ENCODE data around the gene DLEC1. TPM values are rescaled to one million over a fixed set of nuclear protein-coding genes. Genes with fewer than 3 reads are reported as not detected.

Gene DLEC1
- total RNA-seq, 1 experiment from 2014 or later, result not detected

- no peak for TF ChIP-seq REST (IDR thresholded peaks at IDR 0.05; ENCODE audit: insufficient read depth in 1 of 2, low read depth in 2 of 2, low read length in 1 of 2)
- TF ChIP-seq POLR2AphosphoS5 (IDR thresholded peaks at IDR 0.05; ENCODE audit: low read depth, low read length), result no peak
- intact Hi-C loops (cut with micrococcal nuclease; ENCODE audit: unreplicated experiment) (no loop called here), in situ Hi-C loops (cut with HindIII; ENCODE audit: low pct_unique_long_range_greater_than_20kb, low sequenced_read_pairs) (no loop called here)
- DNase-seq (ENCODE audit: low read depth, low spot score), result no peak
- Histone ChIP-seq H3K9me3 (ENCODE audit: control insufficient read depth, insufficient read depth, low read depth, low read length) (no peaks in the 10 kb centered on the region), H3K4me3 (ENCODE audit: low read depth in 2 of 2, low read length in 2 of 2) (no peak overlapping the region), H3K4me1 (ENCODE audit: control insufficient read depth, insufficient read depth, low read length) (no peaks in the 10 kb centered on the region), H3K27me3 (ENCODE audit: control insufficient read depth, insufficient read depth, low read length) (no peaks in the 10 kb centered on the region), H3K27ac (ENCODE audit: low read length) (no peak overlapping the region), H3K36me3 (ENCODE audit: control insufficient read depth, insufficient read depth, low read length) (no peaks in the 10 kb centered on the region)
- no TSS peak for BruUV-seq (replicated peaks)
- ChIA-PET CTCF (no interaction called here), POLR2A (no interaction called here)
- no peak for ATAC-seq
Measured at GRCh38 chr3:38038447-38038911, 529 bp upstream of the DLEC1 start.

DNA sequence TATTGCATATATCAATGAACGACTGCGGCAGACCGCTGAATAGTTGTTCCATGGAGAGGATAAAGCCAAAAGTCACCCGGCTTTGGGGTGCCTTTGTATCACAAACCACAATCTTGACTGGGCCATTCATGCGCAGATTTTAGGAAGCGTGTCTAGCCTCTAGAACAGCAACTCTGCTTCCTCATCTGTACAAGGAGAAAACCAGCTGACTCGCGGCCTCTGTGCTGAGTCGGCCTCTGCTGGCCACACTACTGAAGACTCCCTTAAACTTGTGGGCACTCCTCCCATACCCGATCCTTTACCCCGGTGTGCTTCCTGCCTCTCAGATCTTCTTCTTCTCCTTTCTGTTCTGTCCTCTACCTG lies 872 bp downstream of the DLEC1 start:
- Histone ChIP-seq H3K9me3 (ENCODE audit: control insufficient read depth, insufficient read depth, low read depth, low read length) (no peaks in the 10 kb centered on the region), H3K4me3 (ENCODE audit: low read depth in 2 of 2, low read length in 2 of 2) (no peak overlapping the region), H3K27me3 (ENCODE audit: control insufficient read depth, insufficient read depth, low read length) (no peaks in the 10 kb centered on the region), H3K4me1 (ENCODE audit: control insufficient read depth, insufficient read depth, low read length) (no peaks in the 10 kb centered on the region), H3K36me3 (ENCODE audit: control insufficient read depth, insufficient read depth, low read length) (no peaks in the 10 kb centered on the region), H3K27ac (ENCODE audit: low read length) (no peak overlapping the region)
- BruUV-seq (replicated peaks), result no TSS peak
- DNase-seq (ENCODE audit: low read depth, low spot score) (no peak), ATAC-seq (no peak)
- no peak for TF ChIP-seq REST (IDR thresholded peaks at IDR 0.05; ENCODE audit: insufficient read depth in 1 of 2, low read depth in 2 of 2, low read length in 1 of 2)
- no peak for TF ChIP-seq CTCF (IDR thresholded peaks at IDR 0.05)
- no peak for TF ChIP-seq SIN3A (IDR thresholded peaks at IDR 0.05; ENCODE audit: borderline replicate concordance, insufficient read depth, low read depth, low read length)
- TF ChIP-seq TCF7L2 (IDR thresholded peaks at IDR 0.05; ENCODE audit: low read depth, low read length), result no peak
- no peak for TF ChIP-seq POLR2AphosphoS5 (IDR thresholded peaks at IDR 0.05; ENCODE audit: low read depth, low read length)
- intact Hi-C loops (cut with micrococcal nuclease; ENCODE audit: unreplicated experiment), result no loop called here
- in situ Hi-C loops (cut with HindIII; ENCODE audit: low pct_unique_long_range_greater_than_20kb, low sequenced_read_pairs), result no loop called here
- ChIA-PET CTCF (no interaction called here), POLR2A (no interaction called here)
